PC-3 (cell line): ENCODE measurements around the gene CPE. TPM values are rescaled to one million over a fixed set of nuclear protein-coding genes. Genes with fewer than 3 reads are reported as not detected.

Experiments
- ATAC-seq: fragments of 200-7000 bp; cut with Tn5 transposase; 2 replicates; pipeline ENCODE4 v1.9.1; 2020; ENCODE audit warnings: mild to moderate bottlenecking, moderate library complexity
- BruUV-seq: library from RNA; stranded (reverse); fragments of 400-500 nt; replicated peaks from 2 replicates; lab custom pipeline; 2021; lab: Mats Ljungman, UMichigan
- CTCF ChIA-PET: fragments of 300-600 bp; sonication (Branson Sonifier 250); formaldehyde crosslinking; loops from one replicate; lab custom pipeline; 2022; ENCODE audit warnings: antibody characterized with exemption; lab: Charles Lee
- POLR2A ChIA-PET: fragments of 300-600 bp; sonication (Branson Sonifier 250); formaldehyde crosslinking; loops from one replicate; lab custom pipeline; 2022; ENCODE audit warnings: antibody characterized with exemption; ENCODE audit not compliant: unreplicated experiment; lab: Charles Lee
- DNase-seq: peaks from one replicate; pipeline ENCODE4 v3.0.0-alpha.2; 2015
- H2AFZ ChIP-seq: fragments of 300-600 bp; sonication (generic); 2 replicates; pipeline ENCODE4 v1.6.0; 2016; ENCODE audit warnings: antibody characterized with exemption, low read length
- H3F3A ChIP-seq: fragments of 300-600 bp; sonication (generic); one replicate; pipeline ENCODE4 v1.6.0; 2017; ENCODE audit warnings: antibody characterized with exemption, low read length, control low read depth, mild to moderate bottlenecking; ENCODE audit not compliant: unreplicated experiment
- H3K27ac ChIP-seq: fragments of 300-600 bp; sonication (generic); 2 replicates; pipeline ENCODE4 v1.5.1; 2016; ENCODE audit warnings: mild to moderate bottlenecking, low read length
- H3K27me3 ChIP-seq: fragments of 300-600 bp; sonication (generic); 2 replicates; pipeline ENCODE4 v1.6.1; 2016; ENCODE audit warnings: low read length, mixed read lengths
- H3K36me3 ChIP-seq: fragments of 300-600 bp; sonication (generic); 2 replicates; pipeline ENCODE4 v1.6.1; 2016; ENCODE audit warnings: low read depth, mixed run types, low read length, mixed read lengths
- H3K4me1 ChIP-seq: fragments of 300-600 bp; sonication (generic); 2 replicates; pipeline ENCODE4 v1.5.1; 2016; ENCODE audit warnings: low read length; ENCODE audit not compliant: insufficient read depth
- H3K4me2 ChIP-seq: fragments of 300-600 bp; sonication (generic); 2 replicates; pipeline ENCODE4 v1.6.0; 2016; ENCODE audit warnings: low read length
- H3K4me3 ChIP-seq: fragments of 300-600 bp; sonication (generic); 2 replicates; pipeline ENCODE4 v1.5.1; 2016; ENCODE audit warnings: mild to moderate bottlenecking, low read length, mixed read lengths
- H3K79me2 ChIP-seq: fragments of 300-600 bp; sonication (generic); 2 replicates; pipeline ENCODE4 v1.6.1; 2017; ENCODE audit warnings: low read length, mixed read lengths
- H3K9ac ChIP-seq: fragments of 300-600 bp; sonication (generic); 2 replicates; pipeline ENCODE4 v1.6.0; 2016; ENCODE audit warnings: mild to moderate bottlenecking, low read length
- H3K9me2 ChIP-seq: fragments of 300-600 bp; sonication (generic); replicated peaks from 2 replicates; pipeline ENCODE4 v1.6.1; 2016; ENCODE audit warnings: mixed run types, low read length, mixed read lengths
- H3K9me3 ChIP-seq: fragments of 300-600 bp; sonication (generic); 2 replicates; pipeline ENCODE4 v1.6.1; 2016; ENCODE audit warnings: low read length, mixed read lengths
- H4K20me1 ChIP-seq: fragments of 300-600 bp; sonication (generic); 2 replicates; pipeline ENCODE4 v1.6.1; 2016; ENCODE audit warnings: low read length, mixed read lengths
- CTCF ChIP-seq: fragments of 300-600 bp; sonication (generic); conservative IDR thresholded peaks from 2 replicates; pipeline ENCODE4 v1.5.1; 2017; ENCODE audit warnings: antibody characterized with exemption, low read depth, mild to moderate bottlenecking, low read length
- EZH2 ChIP-seq: fragments of 300-600 bp; sonication (generic); IDR thresholded peaks from one replicate; pipeline ENCODE4 v1.6.1; 2017; ENCODE audit warnings: antibody characterized with exemption, mild to moderate bottlenecking, low read length; ENCODE audit not compliant: unreplicated experiment
- EZH2phosphoT487 ChIP-seq: fragments of 300-600 bp; sonication (generic); IDR thresholded peaks from 2 replicates; pipeline ENCODE4 v1.6.1; 2018; ENCODE audit warnings: mild to moderate bottlenecking, antibody characterized with exemption, low read length, borderline replicate concordance
- intact Hi-C: fragments of 100-400 bp; cut with micrococcal nuclease; formaldehyde crosslinking; loops from 2 replicates; pipeline ENCODE4 v1.9.0; 2023
- total RNA-seq: library from RNA; depleted of rRNA; stranded (reverse); fragments of >200 nt; gene quantifications from 2 replicates; pipeline ENCODE4 v1.2.3, GENCODE V29; 2014

CPE gene
- total RNA-seq, 1 experiment from 2014 or later: 15.5 TPM

DNA sequence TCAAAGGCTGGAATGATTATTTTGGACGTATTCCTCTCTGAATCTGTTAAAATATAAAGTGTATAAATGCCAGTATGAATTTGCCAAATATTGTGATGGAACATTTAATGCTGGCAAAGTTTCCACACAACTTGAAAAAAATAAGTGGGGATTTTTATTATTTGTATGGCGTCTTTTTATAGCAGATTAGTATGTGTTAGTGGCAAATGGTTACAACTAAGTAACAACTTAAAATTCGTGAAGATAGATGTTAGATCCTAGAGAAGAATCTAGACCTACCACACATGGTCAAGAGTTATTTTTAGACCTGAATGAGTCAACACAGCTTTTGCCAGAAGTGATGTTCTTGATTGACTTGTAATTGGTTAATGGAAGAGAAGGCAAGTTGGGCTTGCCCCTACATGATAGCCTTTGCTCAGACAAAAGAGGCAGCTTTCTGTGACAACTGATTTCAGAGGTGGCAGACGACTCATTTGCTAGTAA, 4.8 kb downstream of the CPE start:
- Histone ChIP-seq H3K36me3 (no peaks in the 10 kb centered on the region), H3K4me3 (no peak overlapping the region), H3K4me1 (no peaks in the 10 kb centered on the region), H3K9ac (no peak overlapping the region), H3K4me2 (no peak overlapping the region), H3F3A (no peaks in the 10 kb centered on the region), H2AFZ (no peak overlapping the region), H3K27ac (no peak overlapping the region), H4K20me1 (no peaks in the 10 kb centered on the region), H3K79me2 (no peaks in the 10 kb centered on the region), H3K9me3 (no peaks in the 10 kb centered on the region), H3K9me2 (no peaks in the 10 kb centered on the region), H3K27me3 (no peaks in the 10 kb centered on the region)
- POLR2A ChIA-PET: no interaction called here
- BruUV-seq: no TSS peak
- CTCF ChIA-PET: no interaction called here
- no peak for ATAC-seq
- TF ChIP-seq EZH2phosphoT487: no peak
- no peak for TF ChIP-seq CTCF
- TF ChIP-seq EZH2: no peak
- no peak for DNase-seq
- intact Hi-C loops: no loop called here

DNA sequence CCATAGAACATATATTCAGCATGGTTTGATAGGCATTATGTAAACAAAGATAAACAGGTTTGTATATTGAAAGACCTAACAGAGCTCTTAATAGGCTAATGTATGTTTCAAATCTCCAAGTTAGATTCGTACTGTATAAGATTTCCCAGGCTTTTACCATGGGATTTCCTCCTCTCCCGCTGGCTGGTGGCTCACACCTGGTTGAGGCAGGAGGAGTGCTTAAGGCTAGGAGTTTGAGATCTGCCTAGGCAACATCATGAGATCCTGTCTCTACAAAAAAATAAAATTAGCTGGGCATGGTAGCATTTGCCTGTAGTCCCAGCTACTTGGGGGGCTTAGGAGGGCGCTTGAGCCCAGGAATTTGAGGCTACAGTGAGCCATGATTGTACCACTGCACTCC, 5.4 kb downstream of the CPE start:
- BruUV-seq: no TSS peak
- Histone ChIP-seq H3K4me3 (no peak overlapping the region), H3F3A (no peaks in the 10 kb centered on the region), H3K4me2 (no peak overlapping the region), H3K27me3 (no peaks in the 10 kb centered on the region), H3K27ac (no peak overlapping the region), H3K9me3 (no peaks in the 10 kb centered on the region), H3K4me1 (no peaks in the 10 kb centered on the region), H2AFZ (no peak overlapping the region), H3K36me3 (no peaks in the 10 kb centered on the region), H3K9me2 (no peaks in the 10 kb centered on the region), H4K20me1 (no peaks in the 10 kb centered on the region), H3K9ac (no peak overlapping the region), H3K79me2 (no peaks in the 10 kb centered on the region)
- no peak for DNase-seq
- ChIA-PET CTCF (no interaction called here), POLR2A (no interaction called here)
- no peak for ATAC-seq
- no peak for TF ChIP-seq CTCF
- TF ChIP-seq EZH2: no peak
- TF ChIP-seq EZH2phosphoT487: no peak
- intact Hi-C loops: no loop called here

DNA sequence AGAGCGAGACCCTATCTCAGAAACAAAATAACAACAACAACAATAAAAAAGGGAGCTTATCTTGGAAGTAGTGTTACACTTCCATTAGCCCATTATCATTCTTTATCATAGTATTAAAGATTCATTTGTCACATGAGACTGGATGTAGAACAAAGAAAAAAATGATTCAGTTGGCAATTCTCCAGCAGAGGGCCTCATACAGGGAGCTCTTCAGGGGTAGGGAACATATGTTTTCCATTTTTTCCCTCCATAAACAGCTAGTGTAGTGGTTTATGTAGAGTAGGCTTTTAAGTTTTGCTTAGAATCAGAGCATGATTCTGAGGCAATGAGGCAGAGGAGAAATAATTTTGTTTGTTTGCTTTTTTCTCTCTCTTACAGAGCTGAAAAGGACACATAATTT, 5.8 kb downstream of the CPE start:
- ChIA-PET POLR2A (no interaction called here), CTCF (no interaction called here)
- H3K36me3 ChIP-seq: no peaks in the 10 kb centered on the region
- no TSS peak for BruUV-seq
- H3K27ac ChIP-seq: no peak overlapping the region
- no peaks in the 10 kb centered on the region for H3K9me3 ChIP-seq
- H4K20me1 ChIP-seq: no peaks in the 10 kb centered on the region
- no peak overlapping the region for H3K4me2 ChIP-seq
- H3F3A ChIP-seq: no peaks in the 10 kb centered on the region
- H3K4me3 ChIP-seq: no peak overlapping the region
- no peaks in the 10 kb centered on the region for H3K27me3 ChIP-seq
- H3K9ac ChIP-seq: no peak overlapping the region
- no peak overlapping the region for H2AFZ ChIP-seq
- H3K4me1 ChIP-seq: no peaks in the 10 kb centered on the region
- TF ChIP-seq CTCF (no peak), EZH2 (no peak), EZH2phosphoT487 (no peak)
- no peaks in the 10 kb centered on the region for H3K79me2 ChIP-seq
- H3K9me2 ChIP-seq: no peaks in the 10 kb centered on the region
- DNase-seq (no peak), ATAC-seq (no peak)
- intact Hi-C loops: no loop called here
